ENCODE data around the gene PON1. TPM values are rescaled to one million over a fixed set of nuclear protein-coding genes. Genes with fewer than 3 reads are reported as not detected.

The PON1 gene
- total RNA-seq, 1 donor from 2014 or later = 1.5 TPM

- Mint-ChIP-seq H3K27ac (ENCODE audit: unreplicated experiment) (no peak overlapping the region), H3K4me1 (ENCODE audit: unreplicated experiment) (no peaks in the 10 kb centered on the region), H3K36me3 (ENCODE audit: low read depth, unreplicated experiment) (no peaks in the 10 kb centered on the region), H3K9me3 (ENCODE audit: unreplicated experiment) (no peaks in the 10 kb centered on the region), H3K4me3 (ENCODE audit: unreplicated experiment) (no peak overlapping the region), H3K27me3 (ENCODE audit: unreplicated experiment) (peaks cover 2% of the 10 kb centered on the region)
- DNase-seq (ENCODE audit: low spot score) = no peak
- TF ChIP-seq, protein P1, sequence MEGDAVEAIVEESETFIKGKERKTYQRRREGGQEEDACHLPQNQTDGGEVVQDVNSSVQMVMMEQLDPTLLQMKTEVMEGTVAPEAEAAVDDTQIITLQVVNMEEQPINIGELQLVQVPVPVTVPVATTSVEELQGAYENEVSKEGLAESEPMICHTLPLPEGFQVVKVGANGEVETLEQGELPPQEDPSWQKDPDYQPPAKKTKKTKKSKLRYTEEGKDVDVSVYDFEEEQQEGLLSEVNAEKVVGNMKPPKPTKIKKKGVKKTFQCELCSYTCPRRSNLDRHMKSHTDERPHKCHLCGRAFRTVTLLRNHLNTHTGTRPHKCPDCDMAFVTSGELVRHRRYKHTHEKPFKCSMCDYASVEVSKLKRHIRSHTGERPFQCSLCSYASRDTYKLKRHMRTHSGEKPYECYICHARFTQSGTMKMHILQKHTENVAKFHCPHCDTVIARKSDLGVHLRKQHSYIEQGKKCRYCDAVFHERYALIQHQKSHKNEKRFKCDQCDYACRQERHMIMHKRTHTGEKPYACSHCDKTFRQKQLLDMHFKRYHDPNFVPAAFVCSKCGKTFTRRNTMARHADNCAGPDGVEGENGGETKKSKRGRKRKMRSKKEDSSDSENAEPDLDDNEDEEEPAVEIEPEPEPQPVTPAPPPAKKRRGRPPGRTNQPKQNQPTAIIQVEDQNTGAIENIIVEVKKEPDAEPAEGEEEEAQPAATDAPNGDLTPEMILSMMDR (IDR thresholded peaks at IDR 0.05; ENCODE audit: unreplicated experiment) = no peak
Measured at GRCh38 chr7:95323410-95324129, 762 bp downstream of the PON1 start.

DNA sequence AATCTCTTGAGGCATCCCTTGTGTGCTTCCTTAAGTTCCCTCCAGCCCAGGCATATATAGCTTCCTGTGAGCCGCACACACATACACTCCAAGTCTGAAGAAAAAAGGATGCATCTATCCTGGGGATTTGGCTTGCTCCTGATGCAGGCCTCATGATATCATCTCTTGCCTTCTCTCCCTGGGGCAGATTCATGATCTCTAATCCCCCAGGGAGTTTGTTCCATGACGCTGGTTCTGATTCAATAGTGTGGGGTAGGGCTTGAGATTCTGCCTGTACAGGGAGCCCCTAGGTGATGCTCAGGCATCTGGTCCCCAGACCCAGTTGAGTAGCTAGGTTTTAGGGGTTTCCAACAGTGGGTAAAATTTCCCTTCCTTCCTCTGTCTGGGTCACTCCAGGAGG lies 1.5 kb downstream of the PON1 start:
- no peak overlapping the region for H3K4me3 Mint-ChIP-seq (ENCODE audit: unreplicated experiment)
- TF ChIP-seq, protein P1 (IDR thresholded peaks at IDR 0.05; ENCODE audit: unreplicated experiment) = no peak
- no peak overlapping the region for H3K27ac Mint-ChIP-seq (ENCODE audit: unreplicated experiment)
- no peaks in the 10 kb centered on the region for H3K4me1 Mint-ChIP-seq (ENCODE audit: unreplicated experiment)
- DNase-seq (ENCODE audit: low spot score) = no peak
- no peaks in the 10 kb centered on the region for H3K36me3 Mint-ChIP-seq (ENCODE audit: low read depth, unreplicated experiment)
- H3K27me3 Mint-ChIP-seq (ENCODE audit: unreplicated experiment) = peaks cover 2% of the 10 kb centered on the region
- H3K9me3 Mint-ChIP-seq (ENCODE audit: unreplicated experiment) = no peaks in the 10 kb centered on the region

GRCh38 chr7:95322396-95322795 lies 1.9 kb downstream of the PON1 start:
- no peaks in the 10 kb centered on the region for H3K9me3 Mint-ChIP-seq (ENCODE audit: unreplicated experiment)
- DNase-seq (ENCODE audit: low spot score) = no peak
- TF ChIP-seq, protein P1 (IDR thresholded peaks at IDR 0.05; ENCODE audit: unreplicated experiment) = no peak
- H3K4me3 Mint-ChIP-seq (ENCODE audit: unreplicated experiment) = no peak overlapping the region
- H3K4me1 Mint-ChIP-seq (ENCODE audit: unreplicated experiment) = no peaks in the 10 kb centered on the region
- no peaks in the 10 kb centered on the region for H3K36me3 Mint-ChIP-seq (ENCODE audit: low read depth, unreplicated experiment)
- peaks cover 2% of the 10 kb centered on the region for H3K27me3 Mint-ChIP-seq (ENCODE audit: unreplicated experiment)
- no peak overlapping the region for H3K27ac Mint-ChIP-seq (ENCODE audit: unreplicated experiment)

- Mint-ChIP-seq H3K27ac (ENCODE audit: unreplicated experiment) (no peak overlapping the region), H3K9me3 (ENCODE audit: unreplicated experiment) (no peaks in the 10 kb centered on the region), H3K4me1 (ENCODE audit: unreplicated experiment) (no peaks in the 10 kb centered on the region), H3K4me3 (ENCODE audit: unreplicated experiment) (no peak overlapping the region), H3K27me3 (ENCODE audit: unreplicated experiment) (peaks cover 2% of the 10 kb centered on the region), H3K36me3 (ENCODE audit: low read depth, unreplicated experiment) (no peaks in the 10 kb centered on the region)
- TF ChIP-seq, protein P1 (IDR thresholded peaks at IDR 0.05; ENCODE audit: unreplicated experiment) = no peak
- DNase-seq (ENCODE audit: low spot score) = no peak
Measured at GRCh38 chr7:95321720-95322119, 2.6 kb downstream of the PON1 start.

DNA sequence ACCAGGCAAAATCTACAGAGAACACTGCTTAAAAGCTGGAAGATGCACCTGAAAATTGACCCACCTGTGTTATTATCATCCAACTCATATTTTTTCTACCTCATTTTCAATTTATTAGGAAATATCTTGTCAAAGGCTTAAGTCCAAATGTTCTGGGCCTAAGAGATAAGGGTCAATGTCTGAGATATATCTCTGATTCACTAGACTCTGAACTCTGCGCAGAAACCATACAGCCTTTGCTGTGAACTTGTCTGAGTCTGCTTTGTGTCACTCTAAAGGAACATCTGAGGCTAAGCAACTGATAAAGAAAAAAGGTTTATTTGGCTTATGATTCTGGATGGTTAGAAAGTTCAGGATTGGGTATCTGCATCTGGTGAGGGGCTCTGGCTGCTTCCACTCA lies 3.7 kb downstream of the PON1 start:
- Mint-ChIP-seq H3K9me3 (ENCODE audit: unreplicated experiment) (no peaks in the 10 kb centered on the region), H3K36me3 (ENCODE audit: low read depth, unreplicated experiment) (no peaks in the 10 kb centered on the region), H3K4me3 (ENCODE audit: unreplicated experiment) (no peak overlapping the region), H3K4me1 (ENCODE audit: unreplicated experiment) (no peaks in the 10 kb centered on the region), H3K27ac (ENCODE audit: unreplicated experiment) (no peak overlapping the region), H3K27me3 (ENCODE audit: unreplicated experiment) (peaks cover 2% of the 10 kb centered on the region)
- TF ChIP-seq, protein P1 (IDR thresholded peaks at IDR 0.05; ENCODE audit: unreplicated experiment) = no peak
- no peak for DNase-seq (ENCODE audit: low spot score)
